OCI-LY1 (cell line): ENCODE data around the gene VWA1.
"Not testable (repeated sequence)": the region's sequence is repeated elsewhere in the genome, so short reads cannot be mapped to it uniquely, and the experiment has no call there.

Experiments used
- H2AFZ ChIP-seq: fragments of 200-600 bp; sonication (generic), shearing (Covaris generic); 2 replicates; pipeline ENCODE4 v1.6.0; 2014; ENCODE audit warnings: antibody characterized with exemption, mild to moderate bottlenecking, low read length
- H3F3A ChIP-seq: fragments of 200-600 bp; sonication (generic), shearing (Covaris generic); 2 replicates; pipeline ENCODE4 v1.6.0; 2014; ENCODE audit warnings: mild to moderate bottlenecking, antibody characterized with exemption, low read length, moderate library complexity; ENCODE audit not compliant: insufficient read depth
- H3K27ac ChIP-seq: fragments of 200-600 bp; sonication (generic); 2 replicates; pipeline ENCODE4 v1.5.1; 2014; ENCODE audit warnings: low read length, mixed run types, mild to moderate bottlenecking, low read depth; ENCODE audit not compliant: poor library complexity, severe bottlenecking
- H3K27me3 ChIP-seq: fragments of 200-600 bp; sonication (generic); 2 replicates; pipeline ENCODE4 v1.6.0; 2014; ENCODE audit warnings: antibody characterized with exemption, mild to moderate bottlenecking, low read length, moderate library complexity; ENCODE audit not compliant: insufficient read depth
- H3K36me3 ChIP-seq: fragments of 200-600 bp; sonication (generic); 2 replicates; pipeline ENCODE4 v1.6.1; 2014; ENCODE audit warnings: mild to moderate bottlenecking, antibody characterized with exemption, low read length, moderate library complexity, mixed read lengths; ENCODE audit not compliant: insufficient read depth
- H3K4me1 ChIP-seq: fragments of 200-600 bp; sonication (generic); 2 replicates; pipeline ENCODE4 v1.5.1; 2014; ENCODE audit warnings: mild to moderate bottlenecking, low read length, moderate library complexity; ENCODE audit not compliant: insufficient read depth, severe bottlenecking
- H3K4me2 ChIP-seq: fragments of 200-600 bp; sonication (generic), shearing (Covaris generic); 2 replicates; pipeline ENCODE4 v1.6.1; 2014; ENCODE audit warnings: low read length
- H3K4me3 ChIP-seq: fragments of 200-600 bp; sonication (generic); 2 replicates; pipeline ENCODE4 v1.5.1; 2014; ENCODE audit warnings: low read length, low read depth, mild to moderate bottlenecking, mixed read lengths; ENCODE audit not compliant: poor library complexity, severe bottlenecking
- H3K79me2 ChIP-seq: fragments of 200-600 bp; shearing (Covaris generic); 2 replicates; pipeline ENCODE4 v1.6.1; 2016; ENCODE audit warnings: mixed run types, low read length, mixed read lengths; ENCODE audit not compliant: insufficient read depth
- H3K9ac ChIP-seq: fragments of 200-600 bp; sonication (generic), shearing (Covaris generic); 2 replicates; pipeline ENCODE4 v1.6.1; 2014; ENCODE audit warnings: mild to moderate bottlenecking, low read length, mixed read lengths
- H3K9me2 ChIP-seq: fragments of 200-600 bp; sonication (generic), shearing (Covaris generic); 2 replicates; pipeline ENCODE4 v1.6.1; 2014; ENCODE audit warnings: low read depth, mild to moderate bottlenecking, low read length, mixed read lengths
- H3K9me3 ChIP-seq: fragments of 200-600 bp; shearing (Covaris generic); 2 replicates; pipeline ENCODE4 v1.6.1; 2014; ENCODE audit warnings: low read length, mixed read lengths
- H4K20me1 ChIP-seq: fragments of 200-600 bp; sonication (generic), shearing (Covaris generic); 2 replicates; pipeline ENCODE4 v1.6.0; 2016; ENCODE audit warnings: mild to moderate bottlenecking, low read length; ENCODE audit not compliant: insufficient read depth
- CTCF ChIP-seq: fragments of 200-600 bp; sonication (generic), shearing (Covaris generic); IDR thresholded peaks from 2 replicates; pipeline ENCODE4 v1.5.1; 2017; ENCODE audit warnings: mild to moderate bottlenecking, antibody characterized with exemption, low read length, moderate library complexity, mixed read lengths
- EZH2 ChIP-seq: fragments of 200-600 bp; sonication (generic), shearing (Covaris generic); IDR thresholded peaks from 2 replicates; pipeline ENCODE4 v1.8.0; 2017; ENCODE audit warnings: borderline replicate concordance, mixed run types, mild to moderate bottlenecking, antibody characterized with exemption, low read length, moderate library complexity, mixed read lengths

Gene VWA1

GRCh38 chr1:1401457-1402010 is 34.0 kb upstream of the VWA1 start:
- peak overlapping the region; percentile 98 for H3K4me3 ChIP-seq
- H3F3A ChIP-seq = no peaks in the 10 kb centered on the region
- H3K4me1 ChIP-seq = peaks cover 45% of the 10 kb centered on the region
- no peak overlapping the region; the same call in 1 of the 2 replicates for H3K4me2 ChIP-seq
- no peak overlapping the region for H2AFZ ChIP-seq
- H4K20me1 ChIP-seq = no peaks in the 10 kb centered on the region
- TF ChIP-seq CTCF (no peak), EZH2 (no peak)
- no peak overlapping the region for H3K9ac ChIP-seq
- peaks cover 81% of the 10 kb centered on the region for H3K36me3 ChIP-seq
- no peaks in the 10 kb centered on the region for H3K9me2 ChIP-seq
- H3K9me3 ChIP-seq = no peaks in the 10 kb centered on the region
- H3K27me3 ChIP-seq = no peaks in the 10 kb centered on the region
- H3K79me2 ChIP-seq = peaks cover 36% of the 10 kb centered on the region
- H3K27ac ChIP-seq = no peak overlapping the region

GRCh38 chr1:1402072-1402900 is 33.2 kb upstream of the VWA1 start:
- Histone ChIP-seq H3K9me3 (no peaks in the 10 kb centered on the region), H3K27me3 (no peaks in the 10 kb centered on the region), H3K4me2 (no peak overlapping the region), H3K9ac (no peak overlapping the region), H3K27ac (no peak overlapping the region), H2AFZ (no peak overlapping the region), H3K79me2 (peaks cover 37% of the 10 kb centered on the region), H3K4me3 (no peak overlapping the region), H4K20me1 (no peaks in the 10 kb centered on the region), H3F3A (no peaks in the 10 kb centered on the region), H3K36me3 (peaks cover 78% of the 10 kb centered on the region), H3K9me2 (no peaks in the 10 kb centered on the region), H3K4me1 (peaks cover 42% of the 10 kb centered on the region)
- peak; percentile 76 for TF ChIP-seq CTCF
- TF ChIP-seq EZH2 = no peak

GRCh38 chr1:1402901-1403392 is 32.5 kb upstream of the VWA1 start:
- not testable (repeated sequence) for H3K4me2 ChIP-seq, H3F3A ChIP-seq, H3K4me3 ChIP-seq, H2AFZ ChIP-seq, H3K9ac ChIP-seq, H4K20me1 ChIP-seq, H3K27me3 ChIP-seq, H3K9me3 ChIP-seq, H3K27ac ChIP-seq, H3K9me2 ChIP-seq
- H3K79me2 ChIP-seq = peaks cover 38% of the 10 kb centered on the region
- peaks cover 38% of the 10 kb centered on the region for H3K4me1 ChIP-seq
- peaks cover 71% of the 10 kb centered on the region for H3K36me3 ChIP-seq

- no peak overlapping the region for H3K27ac ChIP-seq
- H3K79me2 ChIP-seq = peaks cover 36% of the 10 kb centered on the region
- TF ChIP-seq EZH2 = no peak
- no peak for TF ChIP-seq CTCF
- no peak overlapping the region for H3K4me2 ChIP-seq
- peaks cover 70% of the 10 kb centered on the region for H3K36me3 ChIP-seq
- no peak overlapping the region for H3K4me3 ChIP-seq
- no peaks in the 10 kb centered on the region for H3K9me3 ChIP-seq
- H3K4me1 ChIP-seq = peaks cover 40% of the 10 kb centered on the region
- no peaks in the 10 kb centered on the region for H4K20me1 ChIP-seq
- H3K9ac ChIP-seq = no peak overlapping the region
- no peaks in the 10 kb centered on the region for H3K27me3 ChIP-seq
- no peaks in the 10 kb centered on the region for H3F3A ChIP-seq
- H2AFZ ChIP-seq = no peak overlapping the region
- no peaks in the 10 kb centered on the region for H3K9me2 ChIP-seq
Measured at GRCh38 chr1:1403653-1404052, 31.8 kb upstream of the VWA1 start.
